Ovary (tissue), 3 donors: ENCODE data around the gene PHKB.

Experiments
- EP300 ChIP-seq: sonication (generic); formaldehyde crosslinking; IDR thresholded peaks from one replicate; pipeline ENCODE4 v1.6.1; 2017; ENCODE audit warnings: antibody characterized with exemption
- POLR2A ChIP-seq: fragments of 450-650 bp; IDR thresholded peaks from one replicate; pipeline ENCODE4 v1.6.1; 2017; ENCODE audit warnings: antibody characterized with exemption, mild to moderate bottlenecking, moderate library complexity
- TF ChIP-seq, protein P1 (sequence below), 3 donors: fragments of 450-650 bp in 2 of 3; fragments of 200-600 bp in 1 of 3; IDR thresholded peaks; one replicate each; pipeline versions ENCODE4 v1.5.1 to v1.8.0; 2016 to 2022; ENCODE audit warnings: antibody characterized with exemption in 3 of 3, mild to moderate bottlenecking in 1 of 3
- donor health status: DM: no; HTN: no; CAD: no.

DNA sequence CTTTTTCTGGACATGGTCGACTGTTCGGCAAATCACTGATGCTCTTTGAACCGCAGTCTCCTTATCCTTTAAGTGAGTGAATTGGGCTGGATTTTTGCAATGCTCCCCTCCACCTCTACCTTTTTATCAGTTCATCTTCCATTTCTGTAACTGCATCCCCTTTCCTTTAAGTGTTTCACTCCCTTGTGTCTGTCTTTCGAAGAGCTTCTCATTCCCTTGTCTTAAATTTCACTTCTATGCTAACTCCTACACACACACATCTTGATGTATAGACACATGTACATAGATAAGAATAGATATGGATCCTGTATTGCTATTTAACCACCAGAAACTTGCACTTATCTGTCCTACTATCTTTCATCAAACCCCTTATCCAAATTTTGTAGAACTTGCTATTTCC is 250.7 kb downstream of the PHKB start:
- TF ChIP-seq, protein P1, sequence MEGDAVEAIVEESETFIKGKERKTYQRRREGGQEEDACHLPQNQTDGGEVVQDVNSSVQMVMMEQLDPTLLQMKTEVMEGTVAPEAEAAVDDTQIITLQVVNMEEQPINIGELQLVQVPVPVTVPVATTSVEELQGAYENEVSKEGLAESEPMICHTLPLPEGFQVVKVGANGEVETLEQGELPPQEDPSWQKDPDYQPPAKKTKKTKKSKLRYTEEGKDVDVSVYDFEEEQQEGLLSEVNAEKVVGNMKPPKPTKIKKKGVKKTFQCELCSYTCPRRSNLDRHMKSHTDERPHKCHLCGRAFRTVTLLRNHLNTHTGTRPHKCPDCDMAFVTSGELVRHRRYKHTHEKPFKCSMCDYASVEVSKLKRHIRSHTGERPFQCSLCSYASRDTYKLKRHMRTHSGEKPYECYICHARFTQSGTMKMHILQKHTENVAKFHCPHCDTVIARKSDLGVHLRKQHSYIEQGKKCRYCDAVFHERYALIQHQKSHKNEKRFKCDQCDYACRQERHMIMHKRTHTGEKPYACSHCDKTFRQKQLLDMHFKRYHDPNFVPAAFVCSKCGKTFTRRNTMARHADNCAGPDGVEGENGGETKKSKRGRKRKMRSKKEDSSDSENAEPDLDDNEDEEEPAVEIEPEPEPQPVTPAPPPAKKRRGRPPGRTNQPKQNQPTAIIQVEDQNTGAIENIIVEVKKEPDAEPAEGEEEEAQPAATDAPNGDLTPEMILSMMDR (IDR thresholded peaks at IDR 0.05) = no peak
- TF ChIP-seq POLR2A = no peak
- no peak for TF ChIP-seq EP300
